Nephron (organoid): ENCODE measurements around the gene HLA-DQB1.

ENCODE experiments used
- H3K27ac Mint-ChIP-seq, 3 experiments: 2 replicates each; pipeline ENCODE4 v1.8.0; 2020; ENCODE audit warnings: mixed read lengths in 3 of 3, mild to moderate bottlenecking in 2 of 3, moderate library complexity in 1 of 3
- H3K27me3 Mint-ChIP-seq: 2 replicates; pipeline ENCODE4 v1.8.0; 2021; ENCODE audit warnings: low read depth, mild to moderate bottlenecking, moderate library complexity, mixed read lengths
- H3K36me3 Mint-ChIP-seq: 2 replicates; pipeline ENCODE4 v1.8.0; 2020; ENCODE audit warnings: low read depth, mixed read lengths
- H3K4me1 Mint-ChIP-seq: 2 replicates; pipeline ENCODE4 v1.8.0; 2020; ENCODE audit warnings: mixed read lengths
- H3K4me3 Mint-ChIP-seq, 3 experiments: 2 replicates each; pipeline ENCODE4 v1.8.0; 2020; ENCODE audit warnings: mild to moderate bottlenecking in 3 of 3, mixed read lengths in 3 of 3, moderate library complexity in 2 of 3
- H3K9me3 Mint-ChIP-seq: 2 replicates; pipeline ENCODE4 v1.8.0; 2020; ENCODE audit warnings: mixed read lengths
- CTCF ChIP-seq, 3 experiments: fragments of 200-600 bp; sonication (generic); IDR thresholded peaks; one replicate each; pipeline ENCODE4 v1.5.0; 2021; ENCODE audit warnings: antibody characterized with exemption in 3 of 3; ENCODE audit not compliant: unreplicated experiment in 3 of 3

HLA-DQB1 gene

GRCh38 chr6:32697031-32697430 lies 30.6 kb upstream of the HLA-DQB1 start:
- Mint-ChIP-seq H3K4me3 (no peak overlapping the region), H3K27me3 (peaks cover 32% of the 10 kb centered on the region), H3K36me3 (no peaks in the 10 kb centered on the region), H3K27ac (no peak overlapping the region), H3K9me3 (peaks cover 2% of the 10 kb centered on the region), H3K4me1 (no peaks in the 10 kb centered on the region)
- TF ChIP-seq CTCF (IDR thresholded peaks at IDR 0.05; ENCODE audit: unreplicated experiment in 3 of 3) = no peak

GRCh38 chr6:32692019-32692418 lies 25.6 kb upstream of the HLA-DQB1 start:
- peaks cover 5% of the 10 kb centered on the region for H3K27me3 Mint-ChIP-seq
- no peaks in the 10 kb centered on the region for H3K4me1 Mint-ChIP-seq
- no peak overlapping the region for H3K4me3 Mint-ChIP-seq
- H3K9me3 Mint-ChIP-seq = peaks cover 2% of the 10 kb centered on the region
- no peaks in the 10 kb centered on the region for H3K36me3 Mint-ChIP-seq
- H3K27ac Mint-ChIP-seq = no peak overlapping the region
- no peak for TF ChIP-seq CTCF (IDR thresholded peaks at IDR 0.05; ENCODE audit: unreplicated experiment in 3 of 3)

GRCh38 chr6:32689531-32690501 lies 23.4 kb upstream of the HLA-DQB1 start:
- peaks cover 2% of the 10 kb centered on the region for H3K9me3 Mint-ChIP-seq
- no peak overlapping the region for H3K4me3 Mint-ChIP-seq
- H3K4me1 Mint-ChIP-seq = no peaks in the 10 kb centered on the region
- peaks cover 3% of the 10 kb centered on the region for H3K27me3 Mint-ChIP-seq
- H3K36me3 Mint-ChIP-seq = no peaks in the 10 kb centered on the region
- no peak overlapping the region for H3K27ac Mint-ChIP-seq
- no peak for TF ChIP-seq CTCF (IDR thresholded peaks at IDR 0.05; ENCODE audit: unreplicated experiment in 3 of 3)

GRCh38 chr6:32685603-32686002 lies 19.1 kb upstream of the HLA-DQB1 start:
- H3K27ac Mint-ChIP-seq = no peak overlapping the region
- peaks cover 13% of the 10 kb centered on the region for H3K27me3 Mint-ChIP-seq
- TF ChIP-seq CTCF (IDR thresholded peaks at IDR 0.05; ENCODE audit: unreplicated experiment in 3 of 3) = no peak
- H3K36me3 Mint-ChIP-seq = no peaks in the 10 kb centered on the region
- no peaks in the 10 kb centered on the region for H3K4me1 Mint-ChIP-seq
- H3K9me3 Mint-ChIP-seq = peaks cover 3% of the 10 kb centered on the region
- H3K4me3 Mint-ChIP-seq = no peak overlapping the region

- Mint-ChIP-seq H3K27ac (no peak overlapping the region), H3K9me3 (peaks cover 8% of the 10 kb centered on the region), H3K27me3 (peaks cover 13% of the 10 kb centered on the region), H3K36me3 (no peaks in the 10 kb centered on the region), H3K4me3 (no peak overlapping the region), H3K4me1 (no peaks in the 10 kb centered on the region)
- TF ChIP-seq CTCF (IDR thresholded peaks at IDR 0.05; ENCODE audit: unreplicated experiment in 3 of 3) = no peak
These were observed 17.8 kb upstream of the HLA-DQB1 start for GRCh38 chr6:32684246-32684645.

GRCh38 chr6:32680055-32680454 lies 13.6 kb upstream of the HLA-DQB1 start:
- no peak overlapping the region for H3K4me3 Mint-ChIP-seq
- H3K36me3 Mint-ChIP-seq = no peaks in the 10 kb centered on the region
- no peaks in the 10 kb centered on the region for H3K4me1 Mint-ChIP-seq
- peaks cover 14% of the 10 kb centered on the region for H3K27me3 Mint-ChIP-seq
- no peak for TF ChIP-seq CTCF (IDR thresholded peaks at IDR 0.05; ENCODE audit: unreplicated experiment in 3 of 3)
- H3K27ac Mint-ChIP-seq = no peak overlapping the region
- peaks cover 19% of the 10 kb centered on the region for H3K9me3 Mint-ChIP-seq
